Stimulated activated CD4-positive, alpha-beta T cell treated with anti-CD3 and anti-CD28 coated beads, Interleukin-1b, Interleukin-23, amount 100 ng/mL, for 24 hours (primary cell): ENCODE results near the gene ANGEL2.
"Not testable (repeated sequence)": the region's sequence is repeated elsewhere in the genome, so short reads cannot be mapped to it uniquely, and the experiment has no call there.

Source experiments
- DNase-seq, 4 experiments: peaks; one replicate each; pipeline ENCODE4 v3.0.0-alpha.2; 2020; ENCODE audit warnings: low read depth in 4 of 4, low spot score in 1 of 4

Gene ANGEL2

GRCh38 chr1:212977781-212978645 lies 37.7 kb downstream of the ANGEL2 start:
- no peak for DNase-seq

- DNase-seq = no peak
Observed at GRCh38 chr1:212976586-212976985, 39.1 kb downstream of the ANGEL2 start.

- no peak for DNase-seq
Observed at GRCh38 chr1:212975111-212975918, 40.4 kb downstream of the ANGEL2 start.

GRCh38 chr1:212974711-212975110 lies 41.0 kb downstream of the ANGEL2 start:
- DNase-seq = no peak

GRCh38 chr1:212973899-212974298 lies 41.8 kb downstream of the ANGEL2 start:
- DNase-seq = no peak

GRCh38 chr1:212973426-212973825 lies 42.2 kb downstream of the ANGEL2 start:
- no peak for DNase-seq

GRCh38 chr1:212971312-212971711 lies 44.4 kb downstream of the ANGEL2 start:
- DNase-seq = no peak

GRCh38 chr1:212970085-212970484 lies 45.6 kb downstream of the ANGEL2 start:
- DNase-seq = no peak

GRCh38 chr1:212968368-212968863 lies 47.3 kb downstream of the ANGEL2 start:
- no peak for DNase-seq

- no peak for DNase-seq
Observed at GRCh38 chr1:212967801-212968200, 47.9 kb downstream of the ANGEL2 start.

GRCh38 chr1:212966616-212967015 lies 49.1 kb downstream of the ANGEL2 start:
- DNase-seq = no peak

GRCh38 chr1:212964993-212965392 lies 50.7 kb downstream of the ANGEL2 start:
- not testable (repeated sequence) for DNase-seq

- DNase-seq = no peak
Observed at GRCh38 chr1:212964102-212964501, 51.6 kb downstream of the ANGEL2 start.

- DNase-seq = no peak
Observed at GRCh38 chr1:212962509-212962908, 53.2 kb downstream of the ANGEL2 start.

GRCh38 chr1:212960932-212961331 lies 54.7 kb downstream of the ANGEL2 start:
- no peak for DNase-seq

- no peak for DNase-seq
Observed at GRCh38 chr1:212959266-212960220, 56.1 kb downstream of the ANGEL2 start.

- DNase-seq = no peak
Observed at GRCh38 chr1:212958175-212958574, 57.5 kb downstream of the ANGEL2 start.

GRCh38 chr1:212957546-212957945 lies 58.1 kb downstream of the ANGEL2 start:
- no peak for DNase-seq

GRCh38 chr1:212955961-212956620 lies 59.6 kb downstream of the ANGEL2 start:
- DNase-seq = no peak

- DNase-seq = no peak
Observed at GRCh38 chr1:212955098-212955497, 60.6 kb downstream of the ANGEL2 start.
